Transverse colon (tissue), 4 donors: Measurements from ENCODE around the gene LAMB4.

ENCODE experiments used
- CTCF ChIP-seq, 5 experiments: fragments of 200-600 bp in 3 of 5; fragments of 450-650 bp in 2 of 5; sonication (generic) in 3 of 5; IDR thresholded peaks; 1 replicate in 2 of 5; 2 replicates in 3 of 5; pipeline ENCODE4 v1.5.1; 2016 to 2017; ENCODE audit warnings: antibody characterized with exemption in 5 of 5, inconsistent platforms in 3 of 5, mild to moderate bottlenecking in 2 of 5, moderate library complexity in 1 of 5
- POLR2AphosphoS5 ChIP-seq, 3 donors: sonication (generic); formaldehyde crosslinking; IDR thresholded peaks; one replicate each; pipeline ENCODE4 v1.6.1; 2016; ENCODE audit warnings: antibody characterized with exemption in 3 of 3

- no peak for TF ChIP-seq POLR2AphosphoS5 (IDR thresholded peaks at IDR 0.05)
- TF ChIP-seq CTCF (IDR thresholded peaks at IDR 0.05), result no peak
These were observed 35.8 kb downstream of the LAMB4 start for GRCh38 chr7:108094346-108094745.
